HG03060 (cell line): ENCODE data around the gene ACADVL.

Source experiments
- ATAC-seq: cut with Tn5 transposase; IDR thresholded peaks from one replicate; pipeline ENCODE4 v1.9.1; 2021; ENCODE audit warnings: low read depth, moderate number of reproducible peaks; ENCODE audit not compliant: unreplicated experiment

Gene ACADVL

GRCh38 chr17:7249830-7250229, 30.1 kb downstream of the ACADVL start:
- no peak for ATAC-seq

GRCh38 chr17:7250695-7251627, 31.2 kb downstream of the ACADVL start:
- ATAC-seq, result no peak

GRCh38 chr17:7251661-7252175, 32.0 kb downstream of the ACADVL start, which contains the start of gene CTDNEP1:
CTDNEP1 (minus strand) TSS chr17:7251734; CDS start chr17:7251296, 438 bp downstream.
- ATAC-seq, result peak; percentile 77

- ATAC-seq, result peak; percentile 39
Observed at GRCh38 chr17:7252176-7253043, 32.7 kb downstream of the ACADVL start, which contains the start of gene ELP5. ELP5 (plus strand) TSS chr17:7252215; CDS start chr17:7252551, 336 bp downstream.

GRCh38 chr17:7253082-7253481, 33.3 kb downstream of the ACADVL start:
- no peak for ATAC-seq

- ATAC-seq, result no peak
Observed at GRCh38 chr17:7254511-7254910, 34.8 kb downstream of the ACADVL start.

- no peak for ATAC-seq
Observed at GRCh38 chr17:7256766-7257456, 37.2 kb downstream of the ACADVL start.

GRCh38 chr17:7258731-7259554, 39.2 kb downstream of the ACADVL start:
- ATAC-seq, result no peak

- no peak for ATAC-seq
Observed at GRCh38 chr17:7259555-7259889, 39.8 kb downstream of the ACADVL start.

- ATAC-seq, result no peak
Observed at GRCh38 chr17:7260151-7260550, 40.4 kb downstream of the ACADVL start.

GRCh38 chr17:7260651-7261378, 41.1 kb downstream of the ACADVL start:
- ATAC-seq, result no peak

GRCh38 chr17:7261379-7262191, 41.8 kb downstream of the ACADVL start:
- ATAC-seq, result no peak

GRCh38 chr17:7262192-7262934, 42.6 kb downstream of the ACADVL start, which contains the start of gene CLDN7:
CLDN7 (minus strand) TSS chr17:7262478; CDS start chr17:7262043, 435 bp downstream.
- ATAC-seq, result no peak

GRCh38 chr17:7262935-7263800, 43.4 kb downstream of the ACADVL start:
- no peak for ATAC-seq

- ATAC-seq, result no peak
Observed at GRCh38 chr17:7263801-7264078, 44.0 kb downstream of the ACADVL start.

- no peak for ATAC-seq
Observed at GRCh38 chr17:7266784-7267183, 47.0 kb downstream of the ACADVL start.
